Cortex of kidney (tissue), 1 donor: ENCODE measurements around the gene CTXND1.

Experiments
- DNase-seq: peaks from one replicate; lab custom pipeline; 2025; lab: John Stamatoyannopoulos, UW

The CTXND1 gene

DNA sequence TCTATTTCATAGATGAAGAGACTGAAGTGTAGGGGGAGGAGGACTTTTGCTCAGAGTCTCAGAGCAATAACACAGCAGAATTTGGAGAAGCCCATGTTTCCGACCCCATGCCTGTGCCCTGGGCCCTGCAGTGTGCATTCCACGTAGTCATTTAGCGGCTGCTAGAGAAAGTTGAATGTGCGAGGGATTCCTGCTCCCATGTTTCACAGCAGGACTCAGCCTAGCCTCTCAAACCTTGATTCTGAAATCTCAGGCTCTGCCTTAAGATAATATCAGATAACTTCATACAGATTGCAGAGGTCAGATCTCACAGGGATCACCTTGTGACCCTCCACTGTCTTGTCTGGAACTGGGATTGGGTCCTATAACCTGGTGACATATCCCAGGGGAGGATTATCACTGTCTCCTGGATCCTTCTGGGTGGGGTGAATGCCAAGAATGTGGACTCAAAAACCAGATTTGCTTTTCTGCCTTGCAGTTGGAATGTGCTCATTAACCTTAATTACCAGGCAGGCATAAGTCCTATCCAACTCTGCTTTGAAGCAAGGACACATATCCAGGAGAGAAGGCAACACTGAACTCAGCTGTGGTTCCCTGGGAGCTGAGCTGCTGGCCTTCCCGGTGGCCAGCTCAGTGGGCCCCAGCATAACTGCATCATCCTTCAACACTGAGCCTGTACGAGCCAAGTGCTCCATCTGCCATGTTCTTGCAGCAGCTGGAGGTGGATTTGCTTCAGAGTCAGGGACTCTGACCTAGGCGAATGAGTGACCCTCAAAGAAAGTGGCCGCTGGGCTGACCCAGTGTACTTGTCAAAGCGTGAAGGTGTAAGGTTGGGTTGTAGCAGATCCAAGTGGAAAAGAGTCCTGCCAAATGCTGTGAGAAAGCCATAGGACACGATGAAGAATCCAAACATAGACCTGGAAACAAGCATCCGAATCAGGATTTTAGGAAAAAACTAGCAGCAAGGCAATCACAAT, 43.0 kb downstream of the CTXND1 start:
- DNase-seq = no peak

DNA sequence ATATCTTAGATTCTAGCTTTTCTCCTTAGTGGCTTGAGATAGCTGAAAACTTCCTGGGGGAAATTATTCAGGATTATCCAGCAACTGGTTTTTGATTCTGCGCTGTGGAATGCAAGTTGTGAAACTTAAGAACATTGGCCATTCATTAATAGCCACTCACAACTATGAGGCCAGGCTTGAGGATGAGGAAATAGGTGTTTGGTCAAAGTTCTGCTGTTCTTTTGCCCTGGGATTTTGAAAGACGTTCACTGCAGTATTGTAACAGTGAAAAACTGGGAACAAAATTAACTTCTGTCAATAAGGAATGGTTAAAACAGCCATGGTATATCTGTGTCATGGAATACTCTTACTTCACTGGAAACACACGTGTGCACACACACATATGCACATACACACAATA, 44.1 kb downstream of the CTXND1 start:
- DNase-seq = no peak

- no peak for DNase-seq
Measured at GRCh38 chr15:80204231-80204630, 47.8 kb downstream of the CTXND1 start.

GRCh38 chr15:80203361-80203885, 48.6 kb downstream of the CTXND1 start:
- DNase-seq = no peak

DNA sequence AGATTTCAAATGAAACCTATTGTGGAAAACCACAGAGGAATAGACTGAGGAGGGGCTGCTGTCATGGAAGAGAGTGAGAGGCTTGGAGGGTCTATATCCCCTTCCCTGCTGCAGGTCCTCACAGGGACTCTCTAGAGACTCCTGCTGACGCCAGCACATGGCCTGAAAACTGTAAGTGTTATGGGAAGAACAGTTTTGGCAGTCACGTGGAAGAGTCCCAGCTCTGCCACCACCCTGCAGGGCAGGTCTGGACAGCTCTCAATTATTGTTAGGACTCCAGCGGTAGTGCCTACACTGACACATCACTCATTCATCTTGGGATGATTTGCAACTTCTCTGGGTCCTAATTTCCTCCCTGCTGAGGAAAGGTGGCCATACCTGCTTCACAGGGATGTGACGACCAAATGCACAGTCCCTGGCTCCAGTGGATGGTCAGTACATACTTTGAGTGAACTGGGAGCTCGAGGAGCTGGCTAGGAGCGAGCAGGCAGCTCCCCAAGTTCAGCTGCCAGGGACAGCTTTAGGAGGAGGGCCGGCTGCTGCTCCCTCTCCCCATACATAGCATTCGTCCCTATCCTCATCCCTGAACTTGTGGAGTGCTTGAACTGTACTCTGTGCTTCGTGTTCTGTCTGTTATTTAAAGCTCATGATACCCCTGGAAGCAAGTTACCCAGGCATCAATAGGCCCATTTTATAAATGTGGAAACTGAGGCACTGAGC, 49.2 kb downstream of the CTXND1 start:
- DNase-seq = no peak

DNA sequence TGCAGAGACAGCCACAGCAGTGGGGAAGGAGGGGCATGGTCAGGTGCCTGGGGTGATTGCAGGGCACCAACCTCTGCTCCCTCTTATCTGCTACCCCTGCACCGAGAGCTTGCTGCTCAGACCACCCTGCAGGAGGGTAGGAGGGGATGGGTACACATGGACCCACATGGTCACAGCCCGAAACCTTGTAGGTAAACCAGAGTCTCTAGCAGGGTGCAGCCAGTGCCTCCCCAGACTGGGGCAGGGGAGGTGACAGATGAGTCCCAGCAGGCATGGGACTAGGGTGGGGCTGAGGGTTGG, 50.0 kb downstream of the CTXND1 start:
- no peak for DNase-seq

DNA sequence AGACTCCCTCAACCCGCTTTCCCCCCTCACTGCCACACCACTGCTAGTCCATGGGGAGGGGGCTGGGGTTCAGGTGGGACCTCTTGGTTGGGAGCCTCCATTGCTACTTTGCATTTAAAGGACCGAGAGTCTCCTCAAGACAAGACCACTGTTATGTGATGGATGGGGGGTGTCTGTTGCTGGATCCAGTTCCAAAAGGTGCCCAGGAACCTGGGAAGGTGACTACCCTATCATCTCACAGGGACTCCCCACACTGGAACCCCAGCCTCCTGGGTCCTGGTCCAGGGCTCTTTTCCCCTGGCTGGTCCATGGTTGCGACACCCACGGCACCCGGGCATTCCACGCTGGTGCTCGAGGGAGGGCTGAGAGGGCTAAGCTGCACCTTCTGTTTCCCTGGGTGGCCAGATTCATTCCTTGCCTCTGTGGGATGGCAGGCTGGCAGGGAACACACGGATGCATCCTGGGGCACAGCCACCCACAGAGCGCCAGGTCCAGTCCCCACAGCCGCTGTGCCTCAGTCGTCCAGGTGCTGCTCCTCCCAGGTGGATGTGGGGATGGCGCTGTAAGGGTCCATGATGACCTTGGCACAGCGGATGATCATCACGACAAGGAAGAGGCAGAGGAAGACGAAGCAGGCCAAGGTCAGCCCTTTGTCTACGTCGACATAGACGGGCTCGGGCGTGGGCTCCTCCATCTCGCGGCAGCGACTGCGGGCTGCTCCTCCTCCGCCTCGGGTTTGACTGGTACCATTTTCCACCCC, 50.6 kb downstream of the CTXND1 start:
- no peak for DNase-seq

GRCh38 chr15:80199869-80200268, 52.1 kb downstream of the CTXND1 start:
- no peak for DNase-seq

DNA sequence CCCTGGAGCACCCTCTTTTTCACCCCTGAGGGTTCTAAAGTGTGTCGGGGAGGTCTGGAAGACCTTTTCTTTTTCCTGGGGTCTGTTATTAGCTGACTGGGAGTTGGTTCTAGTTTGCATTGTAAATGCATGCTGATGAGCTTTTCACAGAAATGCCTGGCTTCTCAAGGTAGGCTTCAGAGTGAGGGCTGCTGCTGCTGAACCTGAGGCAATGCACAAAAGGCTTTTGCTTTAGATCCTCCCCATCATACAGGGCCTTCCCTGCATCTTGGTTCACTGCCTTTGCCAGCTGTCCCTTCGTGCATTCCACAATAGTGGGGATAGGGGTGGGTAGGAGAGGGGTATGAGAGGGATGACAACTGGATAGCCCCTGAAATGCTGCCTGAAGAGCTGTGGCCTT, 52.6 kb downstream of the CTXND1 start:
- DNase-seq = no peak

DNA sequence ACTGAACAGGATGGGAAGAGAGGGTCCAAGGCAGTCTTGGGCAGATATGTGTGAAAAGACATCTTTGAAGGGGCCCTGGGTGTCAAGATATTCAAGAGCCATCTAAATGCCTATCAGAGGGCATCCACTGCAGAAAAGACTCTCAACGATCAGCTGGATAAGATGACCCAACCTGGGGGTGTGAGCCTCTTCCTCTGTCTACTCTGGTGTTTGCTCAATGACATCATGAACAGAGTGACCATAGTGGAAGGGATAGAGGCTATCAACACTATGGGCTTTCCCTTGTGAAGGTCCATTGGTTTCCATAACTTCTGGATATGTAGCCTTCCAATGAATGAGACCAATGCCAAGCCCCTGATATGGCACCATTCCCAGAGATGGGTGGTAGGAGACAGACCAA, 57.1 kb downstream of the CTXND1 start:
- DNase-seq = no peak

GRCh38 chr15:80194186-80194585, 57.8 kb downstream of the CTXND1 start:
- DNase-seq = no peak

- DNase-seq = no peak
Measured at GRCh38 chr15:80191897-80192595, 60.0 kb downstream of the CTXND1 start.

- no peak for DNase-seq
Measured at GRCh38 chr15:80191198-80191597, 60.8 kb downstream of the CTXND1 start.

DNA sequence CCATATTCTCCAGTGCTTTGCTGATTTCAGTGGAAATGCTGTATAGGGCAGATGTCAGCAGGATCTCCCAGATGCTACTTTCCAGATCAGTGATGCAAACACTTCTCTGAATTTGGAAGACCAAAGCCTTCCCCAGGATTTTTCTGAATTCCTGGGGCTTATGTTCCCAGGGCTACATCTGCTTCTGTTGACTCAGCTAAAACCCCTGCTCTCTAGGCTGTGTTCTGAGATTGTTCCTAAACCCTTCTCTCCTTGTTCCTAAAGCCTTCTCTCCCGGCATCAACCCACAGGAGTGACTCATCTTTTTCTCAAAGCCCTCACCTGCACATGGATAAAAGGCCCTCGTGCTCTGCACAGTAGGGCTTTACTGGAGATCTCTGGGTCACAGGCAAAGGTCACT, 63.8 kb downstream of the CTXND1 start:
- no peak for DNase-seq

GRCh38 chr15:80186597-80186996, 65.4 kb downstream of the CTXND1 start:
- DNase-seq = no peak

GRCh38 chr15:80186066-80186465, 65.9 kb downstream of the CTXND1 start:
- no peak for DNase-seq

DNA sequence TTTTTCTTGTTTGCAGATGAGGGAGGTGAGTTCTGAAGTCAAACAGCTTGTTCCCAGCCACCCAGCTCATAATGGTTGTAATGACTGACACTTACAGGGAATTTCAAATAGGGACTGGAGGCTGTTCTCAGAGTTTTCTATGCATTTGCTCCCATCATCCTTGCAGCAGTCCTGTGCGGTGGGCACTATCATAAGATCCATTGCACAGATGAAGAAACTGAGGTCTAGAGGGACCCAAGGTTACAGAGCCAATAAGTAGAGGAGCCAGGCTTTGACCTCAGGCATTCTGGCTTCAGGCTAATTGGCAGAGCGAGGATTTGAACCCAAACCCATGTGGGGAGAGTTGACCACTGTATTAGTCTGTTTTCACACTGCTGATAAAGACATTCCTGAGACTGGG, 66.9 kb downstream of the CTXND1 start:
- no peak for DNase-seq

- DNase-seq = no peak
Measured at GRCh38 chr15:80184554-80184953, 67.5 kb downstream of the CTXND1 start.

DNA sequence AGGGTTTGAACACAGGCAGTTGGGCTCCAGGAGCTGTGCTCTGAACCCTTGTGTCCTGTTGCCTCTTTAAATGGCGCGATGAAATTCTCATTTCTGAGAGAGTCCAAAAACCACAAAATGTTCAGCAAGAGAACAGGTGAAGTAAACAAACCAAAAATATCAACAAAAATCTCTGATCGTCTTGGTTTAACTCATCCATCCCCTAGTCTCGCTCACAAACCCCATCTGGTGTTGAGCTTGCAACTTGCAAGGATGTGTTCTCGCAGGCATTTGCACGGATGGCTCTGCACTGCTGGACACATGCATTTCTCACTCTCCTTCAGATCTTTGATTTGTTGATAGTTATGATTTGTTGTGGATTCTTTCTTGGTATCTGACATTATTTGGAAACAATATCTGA, 68.1 kb downstream of the CTXND1 start:
- DNase-seq = no peak

GRCh38 chr15:80183306-80183705, 68.7 kb downstream of the CTXND1 start:
- no peak for DNase-seq

DNA sequence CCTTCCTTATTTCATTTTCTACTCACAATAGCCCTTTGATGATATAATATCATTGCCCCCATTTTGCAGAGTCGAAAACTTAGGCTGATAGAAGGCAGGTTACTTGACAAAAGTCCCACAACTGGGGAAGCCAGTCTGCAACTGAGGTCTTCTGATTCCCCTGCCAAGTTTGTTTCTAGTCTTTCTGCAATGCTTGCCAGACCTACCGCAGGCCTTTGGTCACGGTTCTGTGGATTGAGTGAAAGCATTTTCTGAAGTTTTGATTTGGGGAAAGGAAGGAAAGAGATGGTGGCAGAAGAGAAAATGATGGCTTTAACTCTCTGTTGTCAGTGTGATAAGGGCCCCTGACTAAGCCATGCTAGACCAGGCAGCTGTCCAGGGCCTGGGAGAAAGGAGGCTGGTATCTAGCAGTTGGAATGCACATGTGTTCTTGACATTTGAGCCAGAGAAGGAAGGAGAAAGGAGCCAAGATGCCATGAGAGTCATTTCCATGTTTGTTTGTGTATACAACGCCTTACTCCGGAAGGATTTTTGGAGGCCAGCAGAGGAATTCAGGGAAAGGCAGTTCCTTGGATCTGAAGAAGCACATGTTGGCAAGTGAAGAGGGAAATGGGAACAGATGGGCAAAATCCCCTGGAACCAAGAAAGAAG, 69.3 kb downstream of the CTXND1 start:
- DNase-seq = no peak
